Hepatocyte (in vitro differentiated cells): ENCODE measurements around the gene PDF. TPM values are rescaled to one million over a fixed set of nuclear protein-coding genes. Genes with fewer than 3 reads are reported as not detected.

Experiments
- DNase-seq: peaks from one replicate; pipeline ENCODE4 v3.0.0-alpha.2; 2016; ENCODE audit warnings: low spot score
- H2AFZ ChIP-seq: fragments of 200-600 bp; sonication (generic); 2 replicates; pipeline ENCODE4 v1.6.0; 2016; ENCODE audit warnings: antibody characterized with exemption, mild to moderate bottlenecking
- H3K27ac ChIP-seq: fragments of 200-600 bp; sonication (generic); 2 replicates; pipeline ENCODE4 v1.5.1; 2016; ENCODE audit warnings: mild to moderate bottlenecking
- H3K27me3 ChIP-seq: fragments of 200-600 bp; sonication (generic); 2 replicates; pipeline ENCODE4 v1.6.1; 2016
- H3K36me3 ChIP-seq: fragments of 200-600 bp; sonication (generic); replicated peaks from 2 replicates; pipeline ENCODE4 v1.5.1; 2016; ENCODE audit warnings: low read depth; ENCODE audit not compliant: insufficient read depth
- H3K4me1 ChIP-seq: fragments of 200-600 bp; sonication (generic); 2 replicates; pipeline ENCODE4 v1.5.1; 2016; ENCODE audit warnings: mild to moderate bottlenecking, moderate library complexity; ENCODE audit not compliant: insufficient read depth
- H3K4me2 ChIP-seq: fragments of 200-600 bp; sonication (generic); 2 replicates; pipeline ENCODE4 v1.6.0; 2016
- H3K4me3 ChIP-seq: fragments of 200-600 bp; sonication (generic); 2 replicates; pipeline ENCODE4 v1.5.1; 2016; ENCODE audit warnings: mild to moderate bottlenecking
- H3K79me2 ChIP-seq: fragments of 200-600 bp; sonication (generic); 2 replicates; pipeline ENCODE4 v1.6.0; 2017; ENCODE audit warnings: mild to moderate bottlenecking
- H3K9me2 ChIP-seq: fragments of 200-600 bp; sonication (generic); replicated peaks from 2 replicates; pipeline ENCODE4 v1.6.0; 2017; ENCODE audit warnings: mild to moderate bottlenecking; ENCODE audit not compliant: insufficient read depth
- H3K9me3 ChIP-seq: fragments of 200-600 bp; sonication (generic); 2 replicates; pipeline ENCODE4 v1.5.1; 2016; ENCODE audit warnings: low read depth, mild to moderate bottlenecking
- H4K20me1 ChIP-seq: fragments of 200-600 bp; sonication (generic); 2 replicates; pipeline ENCODE4 v1.6.0; 2016; ENCODE audit warnings: mild to moderate bottlenecking; ENCODE audit not compliant: insufficient read depth, poor library complexity, severe bottlenecking
- EZH2 ChIP-seq: fragments of 200-600 bp; sonication (generic); IDR thresholded peaks from 2 replicates; pipeline ENCODE4 v1.6.1; 2016; ENCODE audit warnings: antibody characterized with exemption, mild to moderate bottlenecking, borderline replicate concordance
- EZH2phosphoT487 ChIP-seq: fragments of 200-600 bp; sonication (generic); IDR thresholded peaks from one replicate; pipeline ENCODE4 v1.6.1; 2018; ENCODE audit warnings: antibody characterized with exemption, mild to moderate bottlenecking, low read depth, moderate library complexity; ENCODE audit not compliant: unreplicated experiment, severe bottlenecking
- WGBS: methylation state at CpG from one replicate; pipeline ENCODE4 v1.1.6; 2016; ENCODE audit warnings: low lambda C conversion rate; ENCODE audit errors: missing lambda C conversion rate; 5-methylcytosine and 5-hydroxymethylcytosine counted together
- polyA plus RNA-seq: library from polyadenylated mRNA; unstranded; fragments of >200 nt; fragmentation: Nextera tagmentation; extraction: Ambion mirVana; gene quantifications from 2 replicates; pipeline ENCODE4 v1.2.1, GENCODE V29; 2016
- total RNA-seq: library from RNA; depleted of rRNA; stranded (reverse); fragments of >200 nt; gene quantifications from 2 replicates; pipeline ENCODE4 v1.2.3, GENCODE V29; 2014
- TF ChIP-seq, protein P1 (sequence below): fragments of 200-600 bp; sonication (generic); IDR thresholded peaks from 2 replicates; pipeline ENCODE4 v1.5.1; 2016; ENCODE audit warnings: antibody characterized with exemption, mild to moderate bottlenecking; ENCODE audit not compliant: poor library complexity

Gene PDF
- total and polyA plus RNA-seq, 2 experiments from 2014 or later: 14.3 to 25.4 TPM

DNA sequence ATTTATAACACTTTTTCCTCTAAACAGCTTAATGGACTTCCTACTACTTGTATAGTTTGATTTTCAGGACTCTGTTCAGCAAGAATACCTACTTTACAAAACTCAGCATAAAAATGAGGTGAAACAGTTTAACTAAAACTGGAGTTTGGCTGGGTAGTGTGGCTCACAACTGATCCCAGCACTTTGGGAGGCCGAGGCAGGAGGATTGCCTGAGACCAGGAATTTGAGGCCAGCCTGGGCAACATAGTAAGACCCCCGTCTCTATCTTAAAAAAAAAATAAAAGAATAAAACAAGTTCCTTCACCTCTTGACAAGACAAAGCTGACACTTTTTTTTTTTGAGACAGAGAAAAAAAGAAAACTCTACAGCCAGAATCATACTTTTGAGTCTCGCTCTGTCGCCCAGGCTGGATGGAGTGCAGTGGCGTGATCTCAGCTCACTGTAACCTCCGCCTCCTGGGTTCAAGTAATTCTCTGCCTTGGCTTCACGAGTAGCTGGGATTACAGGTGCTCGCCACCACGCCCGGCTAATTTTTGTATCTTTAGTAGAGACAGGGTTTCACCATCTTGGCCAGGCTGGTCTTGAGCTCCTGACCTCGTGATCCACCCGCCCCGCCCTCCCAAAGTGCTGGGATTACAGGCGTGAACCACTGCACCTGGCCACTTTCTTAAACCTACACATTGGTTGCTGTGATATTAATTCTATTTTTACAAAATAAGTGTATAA, 2.6 kb downstream of the PDF start:
- H3K4me3 ChIP-seq: no peak overlapping the region
- no peak for DNase-seq
- peaks cover 5% of the 10 kb centered on the region for H4K20me1 ChIP-seq
- TF ChIP-seq EZH2phosphoT487 (no peak), EZH2 (no peak)
- TF ChIP-seq, protein P1, sequence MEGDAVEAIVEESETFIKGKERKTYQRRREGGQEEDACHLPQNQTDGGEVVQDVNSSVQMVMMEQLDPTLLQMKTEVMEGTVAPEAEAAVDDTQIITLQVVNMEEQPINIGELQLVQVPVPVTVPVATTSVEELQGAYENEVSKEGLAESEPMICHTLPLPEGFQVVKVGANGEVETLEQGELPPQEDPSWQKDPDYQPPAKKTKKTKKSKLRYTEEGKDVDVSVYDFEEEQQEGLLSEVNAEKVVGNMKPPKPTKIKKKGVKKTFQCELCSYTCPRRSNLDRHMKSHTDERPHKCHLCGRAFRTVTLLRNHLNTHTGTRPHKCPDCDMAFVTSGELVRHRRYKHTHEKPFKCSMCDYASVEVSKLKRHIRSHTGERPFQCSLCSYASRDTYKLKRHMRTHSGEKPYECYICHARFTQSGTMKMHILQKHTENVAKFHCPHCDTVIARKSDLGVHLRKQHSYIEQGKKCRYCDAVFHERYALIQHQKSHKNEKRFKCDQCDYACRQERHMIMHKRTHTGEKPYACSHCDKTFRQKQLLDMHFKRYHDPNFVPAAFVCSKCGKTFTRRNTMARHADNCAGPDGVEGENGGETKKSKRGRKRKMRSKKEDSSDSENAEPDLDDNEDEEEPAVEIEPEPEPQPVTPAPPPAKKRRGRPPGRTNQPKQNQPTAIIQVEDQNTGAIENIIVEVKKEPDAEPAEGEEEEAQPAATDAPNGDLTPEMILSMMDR: no peak
- no peak overlapping the region for H2AFZ ChIP-seq
- peaks cover 35% of the 10 kb centered on the region for H3K4me1 ChIP-seq
- H3K9me2 ChIP-seq: no peaks in the 10 kb centered on the region
- no peaks in the 10 kb centered on the region for H3K27me3 ChIP-seq
- no peaks in the 10 kb centered on the region for H3K36me3 ChIP-seq
- peak overlapping the region; percentile 80 for H3K27ac ChIP-seq
- H3K4me2 ChIP-seq: peak overlapping the region; percentile 84
- H3K9me3 ChIP-seq: no peaks in the 10 kb centered on the region
- 97% methylated on average over 14 of the region's 14 CpGs for WGBS
- peaks cover 71% of the 10 kb centered on the region for H3K79me2 ChIP-seq

DNA sequence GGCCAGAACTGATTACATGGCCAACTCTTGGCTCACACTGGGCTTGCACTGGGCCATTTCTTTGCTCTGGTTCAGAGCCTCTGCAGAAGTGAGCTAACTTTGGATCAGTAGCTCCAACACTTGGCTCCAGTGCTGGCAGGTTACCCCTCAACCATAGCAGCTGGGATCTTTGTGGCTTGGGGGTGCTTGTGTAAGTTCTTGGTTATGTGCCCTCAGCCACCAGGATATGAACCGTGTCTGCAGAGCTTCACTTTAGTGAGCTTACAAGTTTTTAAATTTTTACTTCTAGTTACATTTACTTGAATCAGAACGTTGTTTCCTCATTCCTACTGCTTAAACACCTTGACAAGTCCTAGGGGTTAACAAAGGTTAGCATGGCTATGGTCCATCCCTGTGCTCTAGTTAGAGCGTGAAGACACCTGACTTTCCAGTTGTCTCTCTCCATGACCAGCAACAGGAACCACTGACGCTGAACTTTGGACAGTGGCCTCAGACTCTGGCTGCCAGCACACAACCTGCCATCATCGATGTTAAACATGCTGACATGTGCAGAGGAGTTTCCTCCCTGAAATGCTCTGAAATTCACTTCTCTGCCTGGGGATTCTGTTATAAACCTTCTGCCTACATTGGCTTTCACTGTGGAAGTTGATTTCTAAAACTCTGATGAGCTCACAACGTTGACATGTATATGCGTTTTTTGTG, 4.1 kb downstream of the PDF start:
- no peaks in the 10 kb centered on the region for H3K27me3 ChIP-seq
- H2AFZ ChIP-seq: no peak overlapping the region
- H3K4me2 ChIP-seq: peak overlapping the region; percentile 55
- peak; percentile 70 for DNase-seq
- no peaks in the 10 kb centered on the region for H3K9me2 ChIP-seq
- peaks cover 5% of the 10 kb centered on the region for H4K20me1 ChIP-seq
- H3K79me2 ChIP-seq: peaks cover 71% of the 10 kb centered on the region
- no peak overlapping the region for H3K4me3 ChIP-seq
- peak overlapping the region; percentile 86 for H3K27ac ChIP-seq
- 67% methylated on average over 7 of the region's 7 CpGs for WGBS
- H3K36me3 ChIP-seq: no peaks in the 10 kb centered on the region
- TF ChIP-seq, protein P1: no peak
- TF ChIP-seq EZH2 (no peak), EZH2phosphoT487 (no peak)
- peaks cover 35% of the 10 kb centered on the region for H3K4me1 ChIP-seq
- H3K9me3 ChIP-seq: no peaks in the 10 kb centered on the region

DNA sequence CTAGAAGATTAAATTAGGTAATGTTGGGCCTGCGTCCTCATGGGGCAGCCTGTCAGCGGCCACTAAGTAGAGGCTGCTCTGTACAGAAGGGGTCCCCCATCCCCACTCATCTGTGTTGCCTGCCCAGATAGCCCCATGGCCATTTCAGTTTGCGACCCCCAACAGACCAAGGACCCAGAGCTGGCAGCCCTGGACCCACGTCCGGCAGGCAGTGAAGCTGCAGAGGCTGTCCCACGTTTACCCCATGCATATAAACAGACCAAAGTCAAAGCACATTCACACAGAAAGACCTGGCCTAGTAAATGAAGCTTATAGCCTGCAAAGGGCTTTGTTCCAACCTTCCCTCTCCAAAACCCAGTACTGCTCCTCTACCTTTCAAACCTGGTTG, 4.6 kb downstream of the PDF start:
- Histone ChIP-seq H3K27ac (peak overlapping the region; percentile 86), H4K20me1 (peaks cover 5% of the 10 kb centered on the region)

More for the DNA sequence above, 4.6 kb downstream of the PDF start:
- Histone ChIP-seq H3K4me1 (peaks cover 35% of the 10 kb centered on the region), H3K9me3 (no peaks in the 10 kb centered on the region), H3K4me2 (peak overlapping the region; percentile 55), H3K27me3 (no peaks in the 10 kb centered on the region), H2AFZ (no peak overlapping the region), H3K36me3 (no peaks in the 10 kb centered on the region), H3K79me2 (peaks cover 71% of the 10 kb centered on the region), H3K9me2 (no peaks in the 10 kb centered on the region), H3K4me3 (no peak overlapping the region)
- WGBS: 94% methylated on average over 6 of the region's 6 CpGs
- TF ChIP-seq EZH2phosphoT487 (no peak), EZH2 (no peak)
- TF ChIP-seq, protein P1: no peak
- no peak for DNase-seq
